ENCODE measurements around the gene PEX5.
"Not testable (repeated sequence)": the region's sequence is repeated elsewhere in the genome, so short reads cannot be mapped to it uniquely, and the experiment has no call there.

PEX5 gene

DNA sequence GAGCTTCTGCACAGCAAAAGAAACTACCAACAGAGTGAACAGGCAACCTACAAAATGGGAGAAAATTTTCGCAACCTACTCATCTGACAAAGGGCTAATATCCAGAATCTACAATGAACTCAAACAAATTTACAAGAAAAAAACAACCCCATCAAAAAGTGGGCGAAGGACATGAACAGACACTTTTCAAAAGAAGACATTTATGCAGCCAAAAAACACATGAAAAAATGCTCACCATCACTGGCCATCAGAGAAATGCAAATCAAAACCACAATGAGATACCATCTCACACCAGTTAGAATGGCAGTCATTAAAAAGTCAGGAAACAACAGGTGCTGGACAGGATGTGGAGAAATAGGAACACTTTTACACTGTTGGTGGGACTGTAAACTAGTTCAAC lies 24.3 kb downstream of the PEX5 start:
- H3K9ac ChIP-seq (ENCODE audit: low read depth, low read length); H3K4me1 ChIP-seq (ENCODE audit: insufficient read depth, low read length); H3K9me3 ChIP-seq (ENCODE audit: control insufficient read depth, insufficient read depth, low read length): not testable (repeated sequence)
- peaks cover 17% of the 10 kb centered on the region for H3K36me3 ChIP-seq (ENCODE audit: insufficient read depth, low read length)

DNA sequence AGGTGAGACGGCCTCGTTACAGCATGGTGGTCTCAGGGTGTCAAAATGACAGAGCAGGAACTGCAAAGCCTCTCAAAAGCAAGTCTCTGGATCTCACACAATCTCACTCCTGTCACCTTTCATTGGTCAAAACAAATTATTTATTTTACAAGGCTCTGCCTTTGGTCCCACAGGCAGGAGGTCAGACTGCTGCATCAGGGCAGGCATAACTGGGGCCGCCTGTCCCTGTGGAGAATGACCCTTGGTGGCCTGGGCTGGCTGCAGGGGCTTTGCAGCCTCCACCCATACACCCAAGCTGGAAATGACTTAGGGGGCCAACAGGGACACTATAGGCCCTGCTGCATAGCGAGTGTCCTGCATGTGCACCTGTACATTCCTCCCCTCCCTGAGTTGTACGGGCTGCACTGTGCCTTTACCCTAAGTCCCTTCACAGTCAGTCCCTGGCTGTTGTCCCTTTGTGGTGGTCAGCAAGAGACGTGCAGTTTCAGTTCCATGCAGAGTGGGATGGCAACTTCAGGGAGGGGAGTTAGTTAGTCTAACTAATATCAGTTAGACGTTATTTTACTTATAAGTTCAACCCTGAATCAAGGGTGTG lies 28.1 kb downstream of the PEX5 start:
- Histone ChIP-seq H3K9ac (ENCODE audit: low read depth, low read length) (no peak overlapping the region), H3K9me3 (ENCODE audit: control insufficient read depth, insufficient read depth, low read length) (no peaks in the 10 kb centered on the region), H3K36me3 (ENCODE audit: insufficient read depth, low read length) (no peaks in the 10 kb centered on the region), H3K4me1 (ENCODE audit: insufficient read depth, low read length) (no peaks in the 10 kb centered on the region; the same call in 1 of the 2 replicates)

DNA sequence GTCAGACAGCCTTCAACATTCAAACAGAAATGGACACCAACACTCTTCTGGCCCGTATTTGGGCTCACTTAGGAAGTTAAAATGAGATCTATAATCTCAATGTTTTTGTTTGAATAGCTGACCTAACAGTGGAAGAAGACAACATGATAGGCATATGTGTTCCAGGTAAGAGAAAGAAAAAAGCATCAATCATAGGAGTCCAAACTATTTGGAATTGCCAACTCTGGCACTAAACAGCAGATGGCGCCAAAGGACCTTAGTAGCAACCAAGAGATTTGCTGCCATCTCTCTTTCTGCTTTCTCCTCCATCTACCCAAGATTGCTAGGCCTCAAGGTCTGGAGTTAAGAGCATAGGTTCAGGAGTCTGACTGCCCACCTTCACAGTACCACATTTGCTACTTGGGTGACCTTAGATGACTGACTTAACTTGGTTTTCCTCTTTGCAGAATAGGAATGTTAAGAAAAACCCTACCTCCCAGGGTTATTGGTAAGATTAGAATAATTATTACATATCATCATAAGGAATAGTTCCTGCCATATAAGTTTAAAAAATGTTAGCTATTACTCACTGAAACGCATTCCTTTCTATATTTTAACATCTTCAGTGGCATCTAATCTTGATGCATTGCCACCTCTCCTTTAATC lies 30.2 kb downstream of the PEX5 start:
- Histone ChIP-seq H3K36me3 (ENCODE audit: insufficient read depth, low read length) (no peaks in the 10 kb centered on the region), H3K4me1 (ENCODE audit: insufficient read depth, low read length) (no peaks in the 10 kb centered on the region; the same call in 1 of the 2 replicates), H3K9me3 (ENCODE audit: control insufficient read depth, insufficient read depth, low read length) (0 out of 2 replicates have a peak, but pooled peaks cover 5% of the 10 kb centered on the region), H3K9ac (ENCODE audit: low read depth, low read length) (no peak overlapping the region)

DNA sequence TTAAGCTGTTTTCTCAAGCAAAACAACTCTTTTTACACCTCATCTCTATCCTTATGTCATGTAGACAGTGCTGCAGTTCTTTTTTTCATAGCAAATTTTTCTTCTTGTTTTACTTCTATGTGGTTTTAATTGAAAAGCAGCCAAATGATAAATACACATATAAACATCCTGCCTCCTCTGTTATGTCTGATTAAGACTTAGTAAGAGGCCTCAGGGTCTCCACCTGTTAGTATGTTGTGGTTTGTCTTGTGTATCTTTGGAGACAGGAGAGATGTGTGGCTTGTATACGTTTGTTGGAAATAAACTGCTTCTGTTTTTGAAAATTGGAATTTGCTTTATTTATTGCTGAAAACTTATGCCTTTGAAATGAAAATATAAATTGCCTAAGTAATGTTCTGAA lies 32.0 kb downstream of the PEX5 start:
- H3K4me1 ChIP-seq (ENCODE audit: insufficient read depth, low read length): no peaks in the 10 kb centered on the region; the same call in 1 of the 2 replicates
- 0 out of 2 replicates have a peak, but pooled peaks cover 5% of the 10 kb centered on the region for H3K9me3 ChIP-seq (ENCODE audit: control insufficient read depth, insufficient read depth, low read length)
- H3K9ac ChIP-seq (ENCODE audit: low read depth, low read length): no peak overlapping the region
- no peaks in the 10 kb centered on the region for H3K36me3 ChIP-seq (ENCODE audit: insufficient read depth, low read length)

DNA sequence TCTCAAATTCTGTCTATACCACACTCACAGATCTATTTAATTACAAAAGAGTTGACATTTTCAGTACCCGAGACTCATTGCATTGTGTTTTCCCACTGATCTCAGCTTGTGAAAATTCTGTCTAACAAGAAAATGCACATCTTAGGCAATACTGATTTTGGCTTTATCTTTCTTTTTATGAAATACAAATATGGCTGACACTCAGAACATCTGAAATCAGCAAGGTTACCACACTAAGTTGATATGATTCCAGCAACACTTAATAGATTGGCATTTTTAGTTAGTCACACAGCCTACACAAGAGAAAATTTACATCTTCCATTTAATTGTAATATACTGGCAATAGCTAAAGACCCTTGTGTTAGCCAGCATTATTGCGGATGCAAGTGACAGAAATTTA lies 40.3 kb downstream of the PEX5 start:
- Histone ChIP-seq H3K4me1 (ENCODE audit: insufficient read depth, low read length) (no peaks in the 10 kb centered on the region), H3K9ac (ENCODE audit: low read depth, low read length) (no peak overlapping the region), H3K36me3 (ENCODE audit: insufficient read depth, low read length) (no peaks in the 10 kb centered on the region), H3K9me3 (ENCODE audit: control insufficient read depth, insufficient read depth, low read length) (peaks cover 2% of the 10 kb centered on the region; the same call in 1 of the 2 replicates)

DNA sequence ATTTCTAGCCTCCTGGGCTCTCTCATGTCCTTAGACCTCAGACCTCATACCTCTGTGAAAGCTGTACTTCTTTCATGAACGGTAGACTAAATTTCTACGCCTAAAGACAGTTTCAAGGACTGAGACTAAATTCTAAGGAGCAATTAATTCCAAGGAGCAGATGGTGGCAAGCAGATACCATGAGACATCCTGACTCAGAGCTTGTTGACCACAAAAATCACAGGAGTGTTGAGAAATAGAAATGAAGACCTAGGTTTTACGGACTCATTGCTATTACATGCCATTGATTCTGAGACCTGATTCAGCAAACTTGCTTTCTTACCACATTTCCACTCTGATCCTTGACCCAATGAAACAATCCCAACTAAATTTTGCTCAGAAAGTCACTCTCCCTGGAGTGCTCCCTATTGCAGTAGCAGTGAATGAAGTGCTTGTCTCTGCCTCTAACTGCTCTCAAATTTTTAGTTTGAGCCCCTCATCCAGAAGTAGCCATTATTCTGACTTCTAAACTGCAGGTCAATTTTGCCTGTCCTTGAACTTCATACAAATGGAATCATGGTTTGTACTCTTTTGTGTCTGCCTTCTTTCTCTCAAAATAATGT lies 52.0 kb downstream of the PEX5 start:
- H3K9ac ChIP-seq (ENCODE audit: low read depth, low read length): no peak overlapping the region
- no peaks in the 10 kb centered on the region for H3K9me3 ChIP-seq (ENCODE audit: control insufficient read depth, insufficient read depth, low read length)
- H3K36me3 ChIP-seq (ENCODE audit: insufficient read depth, low read length): no peaks in the 10 kb centered on the region
- H3K4me1 ChIP-seq (ENCODE audit: insufficient read depth, low read length): no peaks in the 10 kb centered on the region

DNA sequence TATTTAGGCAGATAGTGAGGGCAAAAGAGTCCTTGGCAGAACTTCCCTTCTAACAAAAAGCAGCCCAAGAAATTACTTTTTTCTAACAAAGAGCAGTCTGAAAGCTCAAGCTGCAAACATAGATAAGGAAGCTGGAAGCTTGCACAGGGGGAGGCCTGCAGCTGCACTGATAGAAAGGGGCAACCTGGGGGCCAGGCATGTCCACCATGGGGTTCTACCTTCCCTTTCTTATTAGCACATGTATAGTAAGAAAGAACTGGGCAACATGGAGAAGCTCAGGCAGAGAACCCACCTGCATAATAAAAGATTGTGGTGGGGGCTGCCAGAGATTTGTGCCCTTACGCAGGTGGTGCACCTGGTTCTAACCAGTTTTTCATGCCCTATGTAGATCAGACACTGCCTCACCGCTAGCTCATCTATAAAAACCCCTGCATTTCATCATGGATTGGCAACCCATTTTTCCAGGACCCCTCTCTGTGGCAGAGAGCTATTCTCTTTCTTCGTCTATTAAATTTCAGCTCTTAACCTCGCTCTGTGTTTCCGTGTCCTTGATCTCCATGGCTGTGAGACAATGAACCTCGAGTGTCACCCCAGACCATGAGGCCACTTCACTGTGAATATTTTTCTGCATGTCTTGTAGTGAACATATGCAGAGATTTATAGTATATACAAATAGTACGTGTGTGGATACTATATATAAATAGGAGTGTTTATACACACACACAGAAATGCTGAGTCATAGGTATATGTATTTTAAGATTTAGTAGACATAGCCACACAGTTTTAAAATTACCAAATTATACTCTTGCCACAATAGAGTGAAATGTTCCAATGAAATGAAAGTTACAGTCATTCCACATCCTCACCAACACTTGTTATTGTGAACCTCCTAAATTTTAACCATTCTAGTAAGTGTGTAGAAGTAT lies 53.0 kb downstream of the PEX5 start:
- no peak overlapping the region for H3K9ac ChIP-seq (ENCODE audit: low read depth, low read length)
- no peaks in the 10 kb centered on the region for H3K4me1 ChIP-seq (ENCODE audit: insufficient read depth, low read length)
- H3K9me3 ChIP-seq (ENCODE audit: control insufficient read depth, insufficient read depth, low read length): no peaks in the 10 kb centered on the region
- H3K36me3 ChIP-seq (ENCODE audit: insufficient read depth, low read length): no peaks in the 10 kb centered on the region

DNA sequence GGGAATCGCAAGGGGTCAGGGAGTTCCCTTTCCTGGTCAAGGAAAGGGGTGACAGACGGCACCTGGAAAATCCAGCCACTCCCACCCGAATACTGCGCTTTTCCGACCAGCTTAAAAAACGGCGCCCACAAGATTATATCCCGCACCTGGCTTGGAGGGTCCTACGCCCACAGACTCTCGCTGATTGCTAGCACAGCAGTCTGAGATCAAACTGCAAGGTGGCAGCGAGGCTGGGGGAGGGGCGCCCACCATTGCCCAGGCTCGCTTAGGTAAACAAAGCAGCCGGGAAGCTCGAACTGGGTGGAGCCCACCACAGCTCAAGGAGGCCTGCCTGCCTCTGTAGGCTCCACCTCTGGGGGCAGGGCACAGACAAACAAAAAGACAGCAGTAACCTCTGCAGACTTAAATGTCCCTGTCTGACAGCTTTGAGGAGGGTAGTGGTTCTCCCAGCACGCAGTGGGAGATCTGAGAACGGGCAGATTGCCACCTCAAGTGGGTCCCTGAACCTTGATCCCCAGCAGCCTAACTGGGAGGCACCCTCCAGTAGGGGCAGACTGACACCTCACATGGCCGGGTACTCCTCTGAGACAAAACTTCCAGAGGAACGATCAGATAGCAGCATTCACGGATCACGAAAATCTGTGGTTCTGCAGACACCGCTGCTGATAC lies 62.0 kb downstream of the PEX5 start:
- peaks cover 11% of the 10 kb centered on the region; the same call in 1 of the 2 replicates for H3K9me3 ChIP-seq (ENCODE audit: control insufficient read depth, insufficient read depth, low read length)
- not testable (repeated sequence) for H3K4me1 ChIP-seq (ENCODE audit: insufficient read depth, low read length); H3K9ac ChIP-seq (ENCODE audit: low read depth, low read length); H3K36me3 ChIP-seq (ENCODE audit: insufficient read depth, low read length)

DNA sequence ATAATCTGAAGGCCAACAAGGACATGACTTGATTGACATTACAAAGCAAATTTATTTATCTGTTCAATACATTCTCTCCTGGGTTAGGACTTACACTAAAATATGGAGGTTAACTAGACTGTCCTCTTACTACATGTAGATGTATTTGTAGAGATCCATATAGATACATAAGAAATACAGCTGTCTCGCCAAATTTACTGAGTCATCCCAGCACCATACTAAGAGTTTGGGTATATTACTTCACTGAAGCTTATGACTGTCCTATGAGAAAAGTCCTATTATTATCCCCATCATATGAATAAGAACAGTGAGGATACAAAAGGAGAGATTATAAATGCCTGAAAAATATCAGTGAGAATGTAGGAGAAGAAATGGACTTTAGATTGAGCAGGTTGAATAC lies 69.6 kb downstream of the PEX5 start:
- no peak overlapping the region for H3K9ac ChIP-seq (ENCODE audit: low read depth, low read length)
- no peaks in the 10 kb centered on the region for H3K4me1 ChIP-seq (ENCODE audit: insufficient read depth, low read length)
- no peaks in the 10 kb centered on the region for H3K9me3 ChIP-seq (ENCODE audit: control insufficient read depth, insufficient read depth, low read length)
- H3K36me3 ChIP-seq (ENCODE audit: insufficient read depth, low read length): no peaks in the 10 kb centered on the region

All from ES-I3 (cell line).